HT-29 (cell line): ENCODE results near the gene PWP1. TPM values are rescaled to one million over a fixed set of nuclear protein-coding genes. Genes with fewer than 3 reads are reported as not detected.
"Not testable (repeated sequence)": the region's sequence is repeated elsewhere in the genome, so short reads cannot be mapped to it uniquely, and the experiment has no call there.

ENCODE experiments used
- DNase-seq: peaks from one replicate; pipeline ENCODE4 v3.0.0-alpha.2; 2015; ENCODE audit warnings: low spot score
- total RNA-seq: library from RNA; depleted of rRNA; stranded (reverse); fragments of >200 nt; shearing (Covaris generic); gene quantifications from 2 replicates; pipeline ENCODE4 v1.2.3, GENCODE V29; 2014

Gene PWP1
- total RNA-seq, 1 experiment from 2014 or later, result 32.0 TPM

DNA sequence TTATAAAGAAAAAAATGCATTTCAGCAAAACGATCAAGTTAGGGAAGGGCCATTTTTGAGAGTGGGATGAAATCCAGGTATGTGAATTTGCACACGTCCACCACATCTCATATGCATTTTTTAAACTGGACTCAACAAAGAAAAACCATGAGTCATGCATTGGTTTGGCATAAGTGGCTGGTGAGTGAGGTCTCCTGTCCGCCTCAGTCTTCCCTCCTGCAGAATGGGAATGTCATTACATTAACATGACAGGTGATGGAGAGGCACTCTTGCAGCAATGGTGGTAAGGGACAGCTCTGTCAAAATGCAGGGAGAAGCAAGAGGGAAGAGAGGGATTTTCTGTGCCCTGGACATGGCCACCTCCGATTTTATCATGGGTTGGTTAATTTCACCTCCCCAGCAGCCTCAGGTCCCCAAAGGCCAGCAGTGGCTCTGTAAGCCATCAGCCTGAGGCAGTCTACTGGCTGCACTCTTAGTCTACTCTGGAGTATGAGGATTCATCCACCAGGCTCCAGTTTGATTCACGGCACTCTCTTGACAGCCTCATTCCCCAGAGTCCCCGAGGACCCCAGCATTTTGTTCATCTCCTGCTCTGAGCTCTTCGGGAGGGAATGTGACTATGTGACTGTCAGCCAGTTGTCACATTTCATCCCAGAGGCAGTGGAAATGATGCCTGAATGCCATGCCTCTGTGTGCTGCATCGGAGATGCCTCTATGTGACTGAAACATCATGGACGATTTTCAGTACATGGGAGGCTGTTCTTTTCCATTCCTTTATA lies 17.1 kb upstream of the PWP1 start:
- no peak for DNase-seq

DNA sequence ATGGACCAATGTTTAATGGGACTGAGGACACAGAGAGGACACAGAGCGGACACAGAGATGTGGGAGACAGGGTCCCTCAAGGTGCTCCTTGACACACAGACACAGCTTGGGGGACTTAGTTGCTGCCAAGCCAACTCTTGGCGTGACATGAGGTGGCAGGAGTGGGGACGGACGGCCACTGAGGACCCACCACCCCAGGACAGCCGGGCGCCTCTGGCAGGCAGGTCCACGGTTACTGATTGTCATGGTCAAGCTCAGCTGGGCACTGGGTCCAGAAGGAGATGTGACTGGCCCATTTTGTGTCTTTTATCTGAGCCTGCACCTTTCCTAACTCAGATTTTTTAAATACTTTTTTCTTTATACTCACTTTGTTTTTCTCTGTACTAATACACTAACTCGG lies 15.7 kb upstream of the PWP1 start:
- no peak for DNase-seq

DNA sequence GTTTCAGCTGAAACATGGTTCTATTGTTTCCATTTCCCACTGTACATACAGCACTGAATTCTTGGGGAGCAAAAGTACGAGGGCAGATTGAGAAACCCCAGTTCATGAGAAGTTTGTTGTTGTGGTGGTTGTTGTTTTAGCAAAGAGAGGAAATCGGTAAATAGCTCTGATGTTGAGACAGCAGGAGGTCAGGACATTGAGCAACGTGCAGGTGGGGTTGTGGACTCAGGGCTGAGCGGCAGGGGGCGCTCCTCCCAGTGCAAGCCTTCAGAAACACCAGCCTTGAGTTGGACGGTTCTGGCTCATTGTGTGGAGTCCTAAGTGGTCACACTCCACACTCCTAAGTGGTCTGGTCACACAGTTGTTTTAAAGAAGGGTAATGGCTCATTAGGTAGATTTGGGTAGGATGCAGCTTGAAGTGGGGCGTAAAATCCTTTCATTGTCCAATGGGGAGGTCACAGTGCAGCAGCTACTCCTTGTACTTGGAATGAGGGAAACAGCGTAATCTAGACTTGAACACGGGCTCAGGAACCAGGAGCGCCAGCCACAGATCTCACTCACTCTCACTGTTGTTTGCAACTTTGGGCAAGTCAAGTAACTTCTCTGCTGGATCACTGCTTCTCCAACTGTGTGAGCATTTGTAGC lies 14.5 kb upstream of the PWP1 start:
- peak; percentile 5 for DNase-seq

DNA sequence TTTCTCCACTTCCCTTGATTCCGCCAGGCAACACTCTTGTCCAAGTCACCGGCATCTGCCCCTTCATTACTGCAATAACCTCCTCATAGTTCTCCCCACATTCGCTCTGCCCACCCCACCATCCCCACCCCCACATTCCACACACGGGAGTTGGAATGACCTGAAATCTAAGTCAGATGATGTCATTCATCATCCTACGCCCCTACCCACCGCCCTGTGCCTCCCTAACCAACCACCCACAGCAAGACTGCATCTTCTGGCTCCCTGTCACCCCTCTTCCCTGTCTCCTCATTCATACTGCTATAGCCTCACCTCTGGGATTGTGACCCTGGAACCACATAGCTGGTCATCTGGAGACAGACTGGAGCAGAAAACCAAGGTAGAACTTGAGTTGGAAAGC lies 7.9 kb upstream of the PWP1 start:
- DNase-seq, result no peak

DNA sequence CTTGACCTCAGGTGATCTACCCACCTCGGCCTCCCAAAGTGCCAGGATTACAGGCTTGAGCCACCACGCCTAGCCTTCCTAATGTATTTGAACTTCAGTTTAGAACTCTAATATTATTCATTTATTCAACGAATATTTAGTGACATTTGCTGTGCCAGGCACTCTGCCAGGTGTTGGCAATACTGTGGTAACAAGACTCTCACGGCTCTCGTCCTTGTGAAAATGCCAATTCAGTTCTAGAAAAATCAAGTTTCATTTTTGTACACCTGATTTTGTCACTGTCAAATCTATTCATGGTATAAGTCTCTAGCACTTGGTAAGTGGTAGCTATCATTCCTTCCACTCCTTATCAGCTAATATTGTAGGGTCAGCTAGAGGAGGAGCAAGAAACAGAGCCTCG lies 6.3 kb upstream of the PWP1 start:
- DNase-seq, result no peak

DNA sequence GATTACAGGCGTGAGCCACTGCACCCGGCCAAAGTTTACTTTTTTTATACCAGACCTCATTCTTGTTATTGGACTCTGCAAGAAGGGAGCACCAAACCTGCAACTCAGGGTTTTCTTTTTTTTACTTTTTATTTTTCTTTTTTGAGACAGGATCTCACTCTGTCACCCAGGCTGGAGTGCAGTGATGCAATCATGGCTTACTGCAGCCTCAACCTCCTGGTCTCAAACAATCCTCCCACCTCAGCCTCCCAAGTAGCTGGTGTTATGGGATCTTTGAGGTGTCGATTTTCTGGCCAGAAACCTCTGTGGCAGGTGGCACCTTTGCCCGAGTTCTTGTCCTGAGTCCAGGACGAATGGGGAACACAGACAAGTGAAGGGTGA lies 4.2 kb upstream of the PWP1 start:
- DNase-seq, result no peak

DNA sequence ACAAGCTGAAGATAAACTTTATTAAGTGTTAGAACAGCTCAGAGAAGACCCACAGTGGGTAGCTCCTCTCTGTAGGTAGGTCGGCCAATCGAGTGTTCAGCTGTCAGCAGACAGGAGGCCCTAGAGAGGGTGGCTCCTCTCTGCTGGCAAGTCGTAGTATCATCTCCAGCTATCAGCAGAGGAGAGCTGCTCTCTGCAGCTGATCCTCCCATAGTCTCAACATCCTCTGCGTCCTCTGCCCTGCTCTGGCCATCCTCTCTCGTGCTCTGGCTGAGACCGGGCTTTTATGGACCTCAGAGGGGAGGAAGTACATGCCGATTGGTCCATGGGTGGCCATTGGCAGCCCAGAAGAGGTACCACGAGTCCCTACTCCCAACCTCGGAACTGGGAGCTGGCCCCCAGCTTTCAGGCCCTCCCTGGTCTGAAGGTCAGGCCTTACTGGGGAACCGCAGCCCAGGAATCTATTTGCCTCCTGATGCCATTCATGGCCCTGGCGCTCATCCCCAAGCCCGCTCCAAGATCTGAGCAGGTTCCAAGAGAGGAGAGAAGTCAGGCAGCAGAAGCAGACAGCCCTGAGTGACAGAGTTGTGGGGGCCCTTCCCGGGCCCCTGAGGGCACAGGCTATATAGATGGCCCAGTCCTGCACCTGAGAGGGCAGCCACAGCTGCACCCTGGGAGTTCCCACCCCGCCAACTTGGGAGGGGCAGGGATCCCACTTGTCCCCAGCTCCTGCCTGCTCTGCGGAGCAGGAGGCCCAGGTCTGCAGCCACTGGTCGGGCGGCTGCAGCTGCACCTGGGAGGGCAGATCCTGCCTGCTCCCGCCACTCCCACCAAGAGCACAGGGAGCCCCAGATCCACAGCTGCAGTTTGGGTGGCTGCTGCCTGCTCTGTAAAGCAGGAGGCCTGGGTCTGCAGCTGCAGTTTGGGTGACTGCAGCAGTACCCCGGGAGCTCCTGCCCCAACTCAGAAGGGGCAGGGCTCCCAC lies 3.5 kb upstream of the PWP1 start:
- no peak for DNase-seq

DNA sequence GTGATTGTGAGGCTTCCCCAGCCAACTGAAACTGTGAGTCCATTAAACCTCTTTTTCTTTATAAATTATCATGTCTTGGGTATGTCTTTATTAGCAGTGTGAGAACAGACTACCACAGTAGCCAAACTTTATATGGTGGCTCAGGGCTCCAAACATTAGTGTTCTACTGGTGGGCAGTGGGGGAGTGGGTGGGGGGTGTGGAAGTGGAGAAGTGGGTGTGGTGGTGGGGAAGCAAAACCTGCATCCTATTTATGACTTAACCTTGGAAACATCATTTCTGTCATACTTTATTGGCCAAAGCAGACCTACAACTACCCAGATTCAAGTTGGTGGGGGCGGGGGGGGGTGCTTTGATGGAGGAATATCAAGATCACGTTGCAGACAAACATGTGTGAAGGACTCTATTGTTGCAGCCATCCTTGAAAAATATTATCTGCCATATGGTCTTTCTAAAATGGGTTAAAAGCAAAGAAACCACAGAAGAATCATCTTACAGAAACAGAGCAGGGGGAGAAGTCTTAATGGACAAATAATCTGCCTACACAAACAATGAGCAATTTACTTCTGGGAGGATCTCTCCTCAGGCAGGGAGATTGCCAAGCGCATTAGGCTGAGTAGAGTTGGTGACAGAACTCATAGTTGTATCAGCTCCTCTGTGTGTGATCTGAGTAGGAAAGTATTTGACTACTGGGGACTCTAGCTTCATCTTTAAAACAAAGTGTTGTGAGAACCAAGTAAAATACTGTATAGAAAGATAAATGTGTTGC lies 1.4 kb upstream of the PWP1 start:
- peak; percentile 3 for DNase-seq

DNA sequence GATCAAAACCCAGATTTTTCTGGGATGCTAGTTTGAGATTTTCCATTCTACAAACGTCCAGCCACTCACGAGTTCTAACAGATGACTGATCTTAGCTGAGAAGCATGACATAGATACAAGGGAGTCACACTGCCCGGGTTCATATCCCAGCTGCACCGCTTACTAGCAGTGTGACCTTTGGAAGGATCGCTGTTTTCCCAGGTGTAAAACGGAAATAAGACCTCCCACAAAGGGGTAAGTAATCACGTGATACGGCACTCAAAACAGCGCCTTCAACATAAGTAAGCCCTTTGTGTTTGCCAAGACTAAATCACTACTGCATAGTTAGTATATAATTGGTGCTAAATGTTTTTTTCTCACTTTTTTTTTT lies 624 bp upstream of the PWP1 start:
- peak; percentile 63 for DNase-seq

DNA sequence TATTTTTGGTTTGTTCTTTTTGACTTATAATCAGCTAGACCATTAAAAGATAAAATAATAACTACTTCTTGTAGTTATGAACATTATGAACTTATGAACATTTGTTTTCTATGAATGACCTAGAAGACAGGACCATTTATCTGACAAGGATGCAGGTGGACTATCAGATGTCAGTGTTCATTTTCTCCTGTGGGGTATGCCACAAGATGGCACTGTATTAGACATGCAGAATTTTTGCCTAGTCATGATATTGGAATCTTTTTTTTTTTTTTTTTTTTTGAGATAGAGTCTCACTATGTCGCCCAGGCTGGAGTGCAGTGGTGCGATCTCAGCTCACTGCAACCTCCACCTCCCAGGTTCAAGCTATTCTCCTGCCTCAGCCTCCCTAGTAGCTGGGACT lies 10.2 kb downstream of the PWP1 start:
- peak; percentile 12 for DNase-seq

DNA sequence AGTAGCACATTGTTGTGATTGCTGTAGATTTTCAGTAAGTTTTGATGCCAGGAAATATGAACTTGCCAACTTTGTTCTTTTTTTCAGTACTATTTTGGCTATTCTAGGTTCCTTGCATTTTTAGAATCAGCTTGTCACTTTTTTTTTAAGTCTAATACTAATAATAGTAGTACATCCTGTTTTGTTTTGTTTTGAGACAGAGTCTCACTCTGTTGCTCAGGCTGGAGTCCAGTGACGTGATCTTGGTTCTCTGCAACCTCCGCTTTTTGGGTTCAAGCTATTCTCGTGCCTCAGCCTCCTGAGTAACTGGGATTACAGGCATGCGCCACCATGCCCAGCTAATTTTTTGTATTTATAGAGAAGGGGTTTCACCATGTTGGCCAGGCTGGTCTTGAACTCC lies 16.5 kb downstream of the PWP1 start:
- no peak for DNase-seq

DNA sequence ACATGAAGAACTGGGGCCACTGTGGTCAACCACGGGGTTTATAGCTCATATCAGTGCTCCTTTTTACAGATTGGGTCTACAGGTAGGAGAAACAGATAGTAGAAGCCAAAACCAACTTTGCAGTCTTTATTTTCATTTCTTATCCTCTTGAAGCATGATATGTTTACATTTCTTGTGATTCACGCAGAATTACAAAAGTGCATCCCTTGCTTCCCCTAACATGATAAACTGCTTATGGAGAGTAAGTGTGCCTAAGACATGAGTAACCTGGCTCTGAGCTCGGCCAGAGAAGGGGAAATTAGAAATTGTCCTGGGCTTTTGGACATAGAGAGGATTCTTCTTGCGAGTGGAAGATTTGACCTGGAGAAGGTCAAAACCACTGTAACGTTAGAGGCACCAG lies 18.4 kb downstream of the PWP1 start:
- DNase-seq, result no peak

DNA sequence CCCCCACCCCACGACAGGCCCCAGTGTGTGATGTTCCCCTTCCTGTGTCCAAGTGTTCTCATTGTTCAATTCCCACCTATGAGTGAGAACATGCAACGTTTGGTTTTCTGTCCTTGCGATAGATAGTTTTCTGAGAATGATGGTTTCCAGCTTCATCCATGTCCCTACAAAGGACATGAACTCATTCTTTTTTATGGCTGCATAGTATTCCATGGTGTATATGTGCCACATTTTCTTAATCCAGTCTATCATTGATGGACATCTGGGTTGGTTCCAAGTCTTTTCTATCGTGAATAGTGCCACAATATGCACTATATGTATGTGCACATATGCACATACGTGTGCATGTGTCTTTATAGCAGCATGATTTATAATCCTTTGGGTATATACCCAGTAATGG lies 19.9 kb downstream of the PWP1 start:
- not testable (repeated sequence) for DNase-seq

DNA sequence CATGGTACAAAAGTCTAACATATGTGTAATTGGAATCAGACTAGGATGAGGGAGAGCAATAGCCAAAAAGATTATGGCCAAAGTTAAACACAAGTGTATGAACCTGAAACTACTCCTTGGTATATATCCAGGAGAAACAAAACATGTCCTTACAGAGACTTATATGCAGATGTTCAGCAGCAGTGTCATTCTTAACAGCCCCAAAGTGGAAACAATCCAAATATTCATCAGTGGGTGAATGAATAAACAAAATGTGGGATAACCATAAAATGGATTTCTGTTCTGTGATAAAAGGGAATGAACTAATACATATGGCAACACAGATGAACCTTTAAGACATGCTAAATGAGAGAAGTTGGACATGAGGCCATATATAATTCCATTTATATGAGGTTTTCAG lies 30.2 kb downstream of the PWP1 start:
- DNase-seq, result no peak

DNA sequence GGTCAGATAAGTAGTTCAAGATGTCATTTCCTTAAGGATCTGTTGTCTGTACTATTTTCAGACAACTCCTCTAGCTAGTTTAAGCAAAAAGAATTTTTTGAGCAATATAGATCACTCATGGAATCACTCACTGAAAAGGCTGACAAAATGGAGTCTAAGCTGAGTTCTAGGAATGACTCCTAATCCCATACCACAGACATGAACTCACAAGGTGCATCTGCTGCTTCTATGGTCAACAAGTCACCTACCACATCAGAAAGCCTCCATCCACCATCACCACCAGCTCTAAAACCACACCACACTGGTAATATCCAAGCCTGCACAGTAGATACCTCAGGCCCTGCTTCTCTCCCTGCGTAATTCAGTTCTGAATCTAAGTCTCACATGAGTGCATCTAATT lies 33.0 kb downstream of the PWP1 start:
- DNase-seq, result no peak

DNA sequence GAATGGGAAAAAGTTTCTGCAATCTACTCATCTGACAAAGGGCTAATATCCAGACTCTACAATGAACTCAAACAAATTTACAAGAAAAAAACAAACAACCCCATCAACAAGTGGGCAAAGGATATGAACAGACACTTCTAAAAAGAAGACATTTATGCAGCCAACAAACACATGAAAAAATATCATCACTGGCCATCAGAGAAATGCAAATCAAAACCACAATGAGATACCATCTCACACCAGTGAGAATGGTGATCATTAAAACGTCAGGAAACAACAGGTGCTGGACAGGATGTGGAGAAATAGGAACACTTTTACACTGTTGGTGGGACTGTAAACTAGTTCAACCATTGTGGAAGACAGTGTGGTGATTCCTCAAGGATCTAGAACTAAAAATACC lies 41.7 kb downstream of the PWP1 start:
- DNase-seq, result not testable (repeated sequence)

DNA sequence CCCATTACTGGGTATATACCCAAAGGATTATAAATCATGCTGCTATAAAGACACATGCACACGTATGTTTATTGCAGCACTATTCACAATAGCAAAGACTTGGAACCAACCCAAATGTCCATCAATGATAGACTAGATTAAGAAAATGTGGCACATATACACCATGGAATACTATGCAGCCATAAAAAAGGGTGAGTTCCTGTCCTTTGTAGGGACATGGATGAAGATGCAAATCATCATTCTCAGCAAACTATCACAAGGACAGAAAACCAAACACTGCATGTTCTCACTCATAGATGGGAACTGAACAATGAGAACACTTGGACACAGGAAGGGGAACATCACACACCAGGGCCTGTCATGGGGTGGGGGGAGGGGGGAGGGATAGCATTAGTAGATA lies 42.1 kb downstream of the PWP1 start:
- not testable (repeated sequence) for DNase-seq

DNA sequence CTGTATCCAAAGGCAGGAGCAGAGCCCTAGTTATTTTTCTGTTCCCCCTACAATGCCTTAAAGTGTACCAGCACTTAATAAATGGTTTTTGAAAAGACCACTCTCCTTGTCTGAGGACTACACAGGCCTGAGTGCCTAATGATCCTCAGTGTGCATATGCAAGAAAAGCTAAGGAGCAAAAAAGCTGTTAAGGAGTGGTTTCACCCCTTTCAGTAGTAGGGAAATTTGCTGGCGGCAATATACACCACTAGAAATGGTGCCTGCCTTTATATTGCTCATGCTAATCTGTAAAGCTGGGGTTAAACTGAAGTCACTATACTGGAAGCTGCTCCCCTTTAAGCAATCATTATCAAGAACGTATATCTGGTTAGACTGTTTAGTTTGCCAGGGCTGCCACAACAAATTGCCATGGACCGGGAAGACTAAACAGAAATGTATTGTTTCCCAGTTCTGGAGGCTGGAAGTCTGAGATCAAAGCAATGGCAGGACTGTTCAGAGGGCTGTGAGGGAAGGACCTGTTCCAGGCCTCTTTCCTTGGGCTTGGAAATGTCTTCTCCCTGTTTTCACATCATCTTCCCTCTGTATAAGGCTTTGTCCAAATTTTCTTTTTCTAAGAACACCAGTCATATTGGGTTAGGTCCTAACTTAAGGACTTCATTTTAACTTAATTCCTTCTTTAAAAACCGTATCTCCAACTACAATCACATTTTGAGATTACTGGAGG lies 45.2 kb downstream of the PWP1 start:
- DNase-seq, result no peak

DNA sequence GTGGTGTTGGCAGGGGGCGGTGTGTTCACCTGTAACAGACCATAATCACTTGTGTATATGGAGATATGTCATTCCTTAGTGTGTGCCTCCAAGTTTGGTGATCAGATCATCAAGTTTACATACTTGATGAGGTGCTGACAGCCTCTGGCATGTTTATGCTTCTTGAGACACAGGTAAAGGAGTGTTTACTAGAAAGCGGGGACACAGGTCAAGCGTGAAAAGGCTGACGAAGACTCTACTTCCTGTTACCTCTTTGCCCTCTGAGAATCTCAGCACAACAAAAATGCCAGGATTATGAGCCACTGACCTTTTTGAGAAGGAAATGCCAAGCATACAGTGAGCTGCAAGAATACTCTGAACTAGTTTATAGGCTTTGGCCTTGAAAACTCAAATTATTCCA lies 45.8 kb downstream of the PWP1 start:
- peak; percentile 4 for DNase-seq

DNA sequence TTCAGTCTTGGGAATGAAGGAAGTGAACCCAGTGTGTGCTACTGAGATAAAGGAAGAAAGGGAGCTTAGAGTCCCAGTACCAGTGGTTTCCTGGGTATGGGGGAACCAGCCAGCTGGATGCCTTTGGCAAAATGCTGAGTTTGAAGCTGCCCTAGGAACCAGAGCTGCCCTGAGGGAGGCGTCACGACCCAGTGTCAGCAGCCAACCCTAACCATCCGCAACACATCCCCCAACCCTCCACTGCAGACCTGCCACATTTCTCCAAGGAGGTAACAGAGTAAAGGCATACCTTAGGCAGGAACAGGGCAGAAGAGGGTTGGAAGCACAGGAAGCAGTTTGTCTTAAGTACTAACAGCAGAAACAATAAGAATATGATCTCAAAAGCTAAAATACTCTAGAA lies 46.8 kb downstream of the PWP1 start:
- no peak for DNase-seq

DNA sequence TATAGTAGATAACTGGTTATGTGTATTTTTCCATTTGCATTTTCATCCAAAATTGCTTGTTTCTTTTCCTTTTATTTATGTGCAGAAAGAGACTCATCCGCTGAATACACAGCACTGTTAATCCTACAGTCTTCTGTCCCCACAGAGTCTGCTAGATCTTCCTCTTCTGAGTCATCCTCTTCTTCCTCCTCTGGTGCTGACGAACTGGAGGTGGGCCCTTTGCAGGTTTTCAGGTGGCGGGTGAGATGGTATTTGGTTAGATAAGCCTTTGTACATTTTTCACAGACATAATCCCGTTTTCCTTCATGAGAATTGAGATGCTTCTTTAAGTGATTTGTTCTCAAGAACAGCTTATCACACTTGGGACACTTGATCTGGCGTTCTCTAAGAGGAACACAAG lies 48.5 kb downstream of the PWP1 start:
- no peak for DNase-seq
